GM18861 (cell line): ENCODE data around the gene SARDH.

ENCODE experiments used
- ATAC-seq: cut with Tn5 transposase; IDR thresholded peaks from one replicate; pipeline ENCODE4 v1.9.1; 2021; ENCODE audit not compliant: unreplicated experiment

SARDH gene

GRCh38 chr9:133673258-133673655 is 64.9 kb downstream of the SARDH start:
- ATAC-seq = no peak

DNA sequence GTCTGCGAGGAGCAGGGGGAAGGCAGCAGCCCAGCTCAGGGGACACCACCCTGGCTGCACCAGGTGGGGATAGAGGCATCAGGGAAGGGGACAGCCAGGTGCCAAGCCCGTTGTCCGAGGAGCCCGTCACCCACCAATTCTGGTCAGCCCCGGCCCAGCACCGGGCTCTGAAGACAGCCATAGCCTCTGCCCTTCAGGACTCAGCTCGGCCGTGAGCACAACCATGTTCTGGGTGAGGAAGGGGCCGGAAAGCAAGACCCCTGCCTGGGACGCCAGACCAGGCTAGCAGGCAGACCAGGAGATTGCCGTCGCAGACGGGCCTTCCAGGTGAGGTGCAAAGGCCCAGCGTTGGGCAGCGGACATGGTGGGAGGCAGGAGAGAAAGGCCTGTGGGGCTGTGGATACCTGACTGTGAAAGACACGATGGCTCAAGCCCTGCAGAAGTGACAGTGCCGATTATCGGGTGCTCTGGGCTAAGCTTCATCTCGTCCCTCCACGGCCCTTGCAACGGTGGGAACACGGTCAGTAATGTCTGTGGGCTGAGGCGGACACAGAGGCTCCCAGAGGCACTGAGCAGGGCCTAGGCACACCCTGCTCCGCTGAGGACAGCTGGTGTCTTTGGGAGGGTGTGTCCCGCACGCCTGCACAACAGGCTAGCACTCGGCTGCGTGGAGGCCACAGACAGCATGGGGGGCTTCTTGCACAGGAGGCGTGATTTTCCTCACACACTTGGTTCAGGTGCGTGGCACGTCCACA is 65.5 kb downstream of the SARDH start:
- no peak for ATAC-seq

- ATAC-seq = no peak
These were observed 66.8 kb downstream of the SARDH start for GRCh38 chr9:133671371-133671770.

- ATAC-seq = no peak
These were observed 67.7 kb downstream of the SARDH start for GRCh38 chr9:133670466-133670865.

DNA sequence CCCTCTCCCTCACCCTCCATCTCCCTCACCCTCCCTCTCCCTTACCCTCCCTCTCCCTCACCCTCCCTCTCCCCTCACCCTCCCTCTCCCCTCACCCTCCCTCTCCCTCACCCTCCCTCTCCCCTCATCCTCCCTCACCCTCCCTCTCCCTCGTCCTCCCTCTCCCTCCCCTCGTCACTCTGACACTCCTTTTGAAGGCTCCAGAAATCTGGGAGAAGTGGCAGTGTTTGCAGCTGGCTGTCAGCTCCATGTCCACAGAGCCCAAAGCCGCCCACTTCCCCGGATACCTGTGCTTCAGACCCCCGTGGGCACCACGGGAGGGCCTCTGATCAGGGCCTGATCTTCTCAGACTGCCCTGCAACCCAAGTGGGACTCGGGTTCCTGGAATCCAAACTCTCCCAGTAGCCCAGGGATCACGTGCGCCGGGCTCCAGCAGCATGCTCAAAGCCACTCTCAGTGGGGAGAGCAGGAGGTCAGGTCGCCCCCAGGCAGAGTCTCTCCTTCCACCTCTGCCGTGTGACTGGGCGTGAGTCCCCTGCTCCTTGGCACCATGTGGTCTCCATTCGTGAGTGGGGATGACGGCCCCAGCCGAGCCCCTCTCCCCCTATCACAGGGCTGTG is 68.9 kb downstream of the SARDH start:
- ATAC-seq = no peak

GRCh38 chr9:133667759-133668450 is 70.2 kb downstream of the SARDH start:
- ATAC-seq = no peak

GRCh38 chr9:133666845-133667244 is 71.3 kb downstream of the SARDH start:
- ATAC-seq = no peak

GRCh38 chr9:133666387-133666786 is 71.8 kb downstream of the SARDH start:
- ATAC-seq = no peak

- ATAC-seq = no peak
These were observed 72.6 kb downstream of the SARDH start for GRCh38 chr9:133665535-133665934.

DNA sequence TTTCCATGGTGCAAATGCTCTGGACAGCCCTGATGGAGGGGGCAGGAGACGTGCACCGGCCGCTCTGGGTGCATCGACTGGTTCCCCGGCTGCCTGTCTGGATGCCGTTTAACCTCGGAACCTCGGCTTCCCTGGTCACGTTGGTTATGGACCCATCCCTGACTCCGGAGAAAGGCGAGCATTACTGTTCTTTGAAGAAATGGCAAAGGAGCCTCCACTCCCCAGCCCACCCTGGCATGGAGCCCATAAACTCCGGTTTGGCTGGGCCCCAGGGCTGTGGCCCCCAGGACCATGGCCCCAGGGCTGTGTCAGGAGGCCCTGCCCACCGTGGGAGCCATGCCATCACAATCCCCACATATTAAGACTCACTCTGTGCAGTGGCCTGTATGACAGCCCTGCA is 73.1 kb downstream of the SARDH start:
- no peak for ATAC-seq

DNA sequence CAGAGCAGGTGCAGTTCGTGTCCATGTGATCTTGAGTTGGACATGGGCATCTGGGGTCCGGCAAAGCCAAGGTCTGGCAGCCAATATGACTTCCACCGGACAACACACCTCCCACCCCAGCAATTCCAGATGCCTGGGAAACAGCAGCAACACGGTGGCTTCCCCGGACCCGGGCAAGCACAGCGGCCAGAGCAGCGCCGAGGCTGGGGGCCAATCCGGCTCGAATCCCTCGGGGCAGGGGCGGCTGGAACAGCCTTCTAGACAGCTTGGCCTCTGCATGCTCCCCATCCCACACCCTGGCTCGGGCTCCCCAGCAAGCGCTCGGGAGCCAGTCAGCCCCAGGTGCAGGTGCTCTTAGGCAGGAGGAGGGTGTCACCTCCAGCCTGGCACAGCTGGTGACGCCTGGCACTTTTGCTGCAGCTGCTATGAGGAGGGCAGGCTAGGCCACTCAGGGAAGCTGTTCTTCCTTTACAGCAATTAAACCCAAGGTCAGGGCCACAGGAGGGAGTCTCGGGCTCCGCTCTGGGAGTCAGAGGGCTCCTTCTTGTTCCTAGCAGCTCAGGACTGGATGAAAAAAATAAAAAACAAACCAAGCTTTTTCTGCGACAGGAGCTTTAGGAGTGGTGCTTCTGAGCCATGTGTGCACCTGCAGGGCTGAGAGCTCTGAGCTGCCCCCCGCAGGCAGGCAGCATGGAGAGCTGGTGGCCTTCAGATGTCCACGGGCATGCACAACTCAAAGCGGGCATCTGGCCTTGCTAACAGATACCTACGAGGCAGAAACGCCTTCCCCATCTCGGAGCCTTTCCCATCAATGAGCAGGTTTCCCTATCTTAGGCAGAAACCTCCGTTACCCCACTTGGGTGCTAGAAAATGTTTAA is 73.7 kb downstream of the SARDH start:
- no peak for ATAC-seq

DNA sequence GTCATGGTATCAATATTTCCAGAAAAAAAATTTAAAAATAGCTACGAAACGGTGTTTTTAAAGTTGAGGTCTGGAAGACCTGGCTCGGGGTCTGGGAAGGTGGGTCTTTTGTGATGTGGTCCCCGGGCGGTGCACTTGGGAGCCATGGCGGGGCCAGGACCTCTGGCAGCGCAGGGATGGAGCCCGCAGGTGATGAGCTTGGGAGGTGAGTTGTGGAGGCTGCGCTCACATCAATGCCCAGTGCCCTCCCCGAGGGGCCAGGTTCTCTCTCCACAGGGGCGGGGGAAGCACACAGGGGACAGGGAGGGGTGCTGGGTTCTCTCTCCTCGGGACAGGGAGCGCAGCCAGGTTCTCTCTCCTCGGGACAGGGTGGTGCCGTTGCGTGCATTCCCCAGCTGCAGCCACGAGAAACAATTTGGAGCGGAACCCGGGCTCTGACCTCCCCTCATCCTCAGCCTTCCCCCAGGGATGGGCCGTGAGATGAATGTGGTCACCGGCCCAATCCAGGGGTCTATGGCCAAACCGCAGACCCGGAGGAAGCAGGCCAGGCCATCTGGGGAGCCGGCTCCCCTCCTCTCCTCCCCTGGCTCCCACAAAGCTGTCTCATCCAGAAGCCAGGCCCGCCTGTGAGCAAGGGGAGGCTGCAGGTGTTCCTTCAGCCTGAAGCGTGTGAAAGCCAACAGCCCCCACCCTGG is 76.2 kb downstream of the SARDH start:
- no peak for ATAC-seq

DNA sequence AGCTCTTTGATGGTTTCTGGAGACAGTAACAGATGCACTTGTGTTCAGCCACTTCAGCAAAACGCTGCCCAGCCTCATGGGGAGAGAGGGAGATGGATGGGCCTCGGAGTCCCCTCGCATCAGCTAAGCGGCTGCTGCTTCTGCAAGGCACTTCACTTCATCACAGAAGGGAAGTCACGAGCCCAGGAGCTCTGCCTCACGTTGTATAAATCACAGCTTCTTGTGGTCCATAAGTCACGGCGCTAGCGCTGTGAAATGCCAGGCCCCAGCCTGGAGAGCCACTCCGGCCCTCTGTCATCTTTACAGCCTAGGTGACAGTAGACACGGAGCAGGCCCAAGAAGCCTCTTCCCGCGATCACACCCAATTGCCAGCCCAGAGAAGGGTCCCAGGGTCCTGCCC is 78.6 kb downstream of the SARDH start:
- ATAC-seq = no peak

DNA sequence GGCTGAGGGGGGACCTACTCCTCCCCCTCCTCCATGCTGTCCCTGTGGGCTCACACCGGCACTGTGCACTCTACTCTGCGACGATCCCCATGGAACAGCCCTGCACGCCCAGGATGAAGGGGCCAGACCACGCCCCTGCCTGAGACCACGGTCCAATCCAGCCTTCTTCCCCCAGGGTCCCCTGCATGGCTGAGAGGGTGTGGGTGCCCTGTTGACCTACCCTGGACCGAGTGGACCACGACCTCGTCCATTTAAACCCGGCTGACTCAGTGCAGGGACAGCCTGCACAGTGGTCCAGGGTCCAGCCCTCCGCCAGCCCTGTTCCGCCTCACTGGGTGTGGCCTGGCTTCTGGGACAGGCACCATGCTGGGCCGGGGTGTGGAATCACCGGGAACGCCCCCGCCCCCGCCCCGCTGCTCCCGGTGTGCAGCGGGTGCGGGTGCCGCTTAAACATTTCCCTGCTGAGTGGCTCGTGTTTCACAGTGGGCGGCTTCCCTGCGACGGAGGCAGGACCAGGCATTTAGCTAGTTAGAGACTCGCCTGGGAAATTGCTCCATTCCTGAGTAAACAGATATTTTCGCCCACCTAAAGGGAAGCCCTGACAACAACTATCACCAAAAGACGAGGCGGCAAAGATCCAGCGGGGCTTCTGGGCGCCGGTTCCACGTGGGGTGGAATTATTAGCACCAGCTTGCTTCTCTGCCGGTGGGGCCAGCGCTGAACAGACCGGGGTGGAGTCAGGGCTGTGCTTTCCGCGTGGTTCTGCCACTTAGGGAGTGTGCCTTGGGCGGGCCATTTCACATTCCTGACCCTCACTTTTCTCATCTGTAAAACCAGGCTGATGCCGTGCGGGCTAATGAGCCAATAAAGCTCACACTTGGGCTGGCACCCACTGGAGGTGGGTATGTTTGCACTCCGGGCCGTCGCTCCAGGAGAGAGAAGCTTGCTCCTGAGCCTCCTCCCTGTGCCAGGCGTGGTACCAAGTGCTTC is 79.4 kb downstream of the SARDH start:
- no peak for ATAC-seq

GRCh38 chr9:133657120-133657661 is 81.0 kb downstream of the SARDH start:
- ATAC-seq = no peak

GRCh38 chr9:133656211-133657119 is 81.7 kb downstream of the SARDH start:
- ATAC-seq = no peak

DNA sequence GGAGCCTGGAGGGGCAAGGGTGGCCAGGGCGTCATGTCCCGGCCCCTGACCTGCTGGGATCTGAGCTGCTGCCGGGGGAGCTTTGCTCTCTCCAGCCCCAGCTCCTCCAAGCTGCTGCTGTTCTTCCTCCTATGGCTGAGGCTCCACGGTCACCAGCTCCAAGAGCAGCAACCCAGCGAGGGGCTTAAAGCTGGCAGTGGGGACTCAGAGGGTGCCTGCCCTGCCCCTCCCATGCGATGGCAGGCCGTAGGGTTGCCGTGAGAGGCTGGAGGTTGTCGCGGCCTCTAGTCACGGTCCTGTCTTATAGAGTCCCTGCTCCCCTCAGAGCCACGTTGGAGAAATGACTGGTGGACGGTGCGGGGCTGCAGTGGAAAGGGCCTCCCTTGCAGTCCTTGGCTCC is 82.5 kb downstream of the SARDH start:
- ATAC-seq = no peak
